Measurements from ENCODE around the gene STT3B.
A peak's percentile ranks its signal among the peaks of the same experiment; 100 is the strongest.
"Not testable (repeated sequence)": the region's sequence is repeated elsewhere in the genome, so short reads cannot be mapped to it uniquely, and the experiment has no call there.

Gene STT3B

DNA sequence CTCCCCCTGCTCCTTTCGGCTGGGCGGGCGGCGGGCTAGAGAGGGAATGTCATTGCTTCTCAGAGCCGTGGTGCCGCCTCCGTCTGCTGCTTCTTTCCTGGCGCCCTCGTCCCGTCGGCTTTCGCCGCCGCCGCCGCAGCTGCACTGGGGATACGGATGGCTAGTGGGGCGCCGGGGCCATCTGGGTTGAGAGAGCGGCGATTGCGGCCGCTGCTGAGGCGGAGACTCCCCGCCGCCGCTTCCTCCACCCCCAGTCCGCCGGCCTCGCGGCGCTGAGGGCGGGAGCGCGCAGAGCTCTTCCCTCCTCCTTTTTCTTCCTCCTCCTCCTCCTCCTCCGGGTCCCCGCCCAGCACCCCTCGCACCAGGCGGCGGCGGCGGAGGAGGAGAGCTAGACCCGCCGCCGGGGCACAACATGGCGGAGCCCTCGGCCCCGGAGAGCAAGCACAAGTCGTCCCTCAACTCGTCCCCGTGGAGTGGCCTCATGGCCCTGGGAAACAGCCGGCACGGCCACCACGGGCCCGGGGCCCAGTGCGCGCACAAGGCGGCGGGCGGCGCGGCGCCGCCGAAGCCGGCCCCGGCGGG, at the start of gene STT3B:
TSS of gene STT3B (plus strand) at position 339 of the 582 bp plus-strand sequence. CDS start at position 413, 74 bp downstream.
- peak; percentile 74 for DNase-seq (ENCODE audit: low read depth in 2 of 2)

DNA sequence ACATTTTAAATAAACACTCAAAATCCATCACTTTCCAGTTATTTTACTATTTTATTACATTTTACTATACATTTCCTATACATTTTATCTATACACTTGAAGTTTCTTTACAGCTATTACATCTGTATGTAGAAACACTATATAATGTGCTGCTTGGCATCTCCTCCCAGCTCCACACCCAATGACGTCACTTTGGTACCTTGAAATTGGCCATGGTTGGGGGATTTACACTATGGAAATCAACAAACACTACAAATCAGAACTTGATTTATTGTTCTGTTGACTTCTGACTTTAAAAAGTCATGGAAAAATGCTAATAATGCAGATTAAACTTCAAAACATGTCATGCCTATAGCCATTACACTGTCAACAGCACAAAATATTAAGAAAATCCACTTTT, 48.9 kb upstream of the STT3B start:
- DNase-seq (ENCODE audit: low read depth in 2 of 2), result no peak

- no peak for DNase-seq (ENCODE audit: low read depth in 2 of 2)
Observed at GRCh38 chr3:31485196-31485595, 47.5 kb upstream of the STT3B start.

DNA sequence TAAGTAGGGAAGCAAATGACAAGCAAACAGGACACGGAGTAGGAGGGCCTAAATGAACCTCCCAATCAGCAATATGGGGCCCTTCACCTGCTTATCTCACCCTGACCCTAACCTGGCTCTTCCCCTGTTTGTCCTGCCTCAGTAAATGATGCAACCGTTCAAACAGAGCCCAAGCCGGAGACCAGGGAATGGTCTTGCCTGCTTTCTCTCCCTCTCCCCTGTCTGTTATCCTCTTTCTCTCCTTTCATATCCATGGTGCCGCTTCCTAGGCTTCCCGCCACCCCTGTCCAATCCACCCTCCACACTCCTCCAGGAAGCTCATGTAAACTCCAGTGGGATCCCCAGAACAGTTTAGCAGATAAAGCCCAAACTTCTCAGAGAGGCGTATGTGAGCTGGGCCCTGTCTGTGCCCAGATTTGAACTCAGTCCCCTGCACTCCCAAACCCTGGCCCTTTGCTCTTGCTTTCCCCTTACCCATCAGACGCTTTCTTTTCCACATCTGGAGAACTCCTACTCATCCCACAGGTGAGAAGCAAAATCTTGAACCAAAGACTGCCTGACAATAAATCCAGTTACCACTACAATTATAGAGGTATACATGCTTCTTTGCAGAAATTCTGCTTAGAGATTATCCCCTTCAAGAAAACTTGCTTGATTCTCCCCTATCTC, 45.7 kb upstream of the STT3B start:
- DNase-seq (ENCODE audit: low read depth in 2 of 2), result no peak

DNA sequence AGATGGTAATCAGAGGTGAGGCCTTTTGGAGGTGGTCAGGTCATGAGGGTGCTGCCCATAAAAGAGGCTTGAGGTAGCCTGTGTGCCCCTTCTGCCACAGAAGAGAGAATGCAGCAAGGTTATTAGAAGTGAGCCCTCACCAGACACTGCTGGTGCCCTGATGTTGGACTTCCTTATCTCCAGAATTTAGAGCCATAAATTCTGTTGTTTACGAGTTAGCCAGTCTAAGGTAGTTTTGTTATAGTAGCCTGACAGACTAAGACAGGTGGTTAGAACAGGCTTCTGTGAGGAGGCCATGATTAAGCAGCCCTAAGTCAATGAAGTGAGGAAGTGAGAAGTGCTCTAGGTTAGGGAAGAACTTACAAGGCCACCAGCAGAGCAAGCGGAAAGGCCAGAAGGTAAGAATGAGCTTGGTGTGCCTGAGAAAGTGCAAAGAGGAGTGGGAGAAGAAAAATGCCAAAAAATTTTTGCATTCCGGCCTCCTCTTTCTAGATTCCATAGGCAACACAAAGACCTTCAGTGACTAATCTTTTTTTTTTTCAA, 44.2 kb upstream of the STT3B start:
- DNase-seq (ENCODE audit: low read depth in 2 of 2), result no peak

- DNase-seq (ENCODE audit: low read depth in 2 of 2), result no peak
Observed at GRCh38 chr3:31490502-31490901, 42.2 kb upstream of the STT3B start.

DNA sequence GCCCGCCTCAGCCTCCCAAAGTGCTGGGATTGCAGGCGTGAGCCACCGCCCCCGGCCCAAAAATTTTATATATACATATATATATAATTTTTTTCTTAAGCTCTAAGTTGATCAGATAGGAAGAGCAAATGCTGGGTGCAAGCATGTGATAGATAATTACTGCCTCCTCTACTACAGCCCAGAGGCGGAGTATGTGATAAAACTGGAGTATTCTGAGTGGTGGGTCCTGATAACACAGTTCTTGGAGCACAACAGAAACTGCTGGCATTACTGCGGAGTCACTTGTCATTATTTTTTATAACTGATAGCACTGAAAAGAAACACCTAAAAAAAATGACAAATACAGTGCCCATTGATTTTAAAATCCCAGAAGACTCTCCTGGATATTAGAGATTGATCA, 41.1 kb upstream of the STT3B start:
- DNase-seq (ENCODE audit: low read depth in 2 of 2), result no peak

DNA sequence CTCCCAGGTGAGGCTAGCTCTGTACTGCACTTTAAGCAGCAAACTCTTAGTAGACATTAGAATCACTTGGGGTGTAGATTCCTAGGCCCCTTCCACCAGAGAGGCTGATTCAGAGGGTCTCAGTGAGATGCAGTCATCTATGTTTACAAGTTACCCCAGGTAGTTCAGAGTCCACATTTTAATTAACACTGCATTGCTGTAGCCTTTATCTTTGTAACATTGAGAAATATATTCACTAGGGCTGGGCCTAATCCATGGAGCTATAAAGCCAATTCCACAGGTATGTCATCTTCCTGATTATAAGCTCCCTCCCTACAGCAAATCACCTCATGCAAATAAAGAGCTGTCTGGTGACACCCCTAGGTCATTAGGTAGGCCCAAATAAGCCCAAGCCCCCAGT, 39.6 kb upstream of the STT3B start:
- DNase-seq (ENCODE audit: low read depth in 2 of 2), result no peak

DNA sequence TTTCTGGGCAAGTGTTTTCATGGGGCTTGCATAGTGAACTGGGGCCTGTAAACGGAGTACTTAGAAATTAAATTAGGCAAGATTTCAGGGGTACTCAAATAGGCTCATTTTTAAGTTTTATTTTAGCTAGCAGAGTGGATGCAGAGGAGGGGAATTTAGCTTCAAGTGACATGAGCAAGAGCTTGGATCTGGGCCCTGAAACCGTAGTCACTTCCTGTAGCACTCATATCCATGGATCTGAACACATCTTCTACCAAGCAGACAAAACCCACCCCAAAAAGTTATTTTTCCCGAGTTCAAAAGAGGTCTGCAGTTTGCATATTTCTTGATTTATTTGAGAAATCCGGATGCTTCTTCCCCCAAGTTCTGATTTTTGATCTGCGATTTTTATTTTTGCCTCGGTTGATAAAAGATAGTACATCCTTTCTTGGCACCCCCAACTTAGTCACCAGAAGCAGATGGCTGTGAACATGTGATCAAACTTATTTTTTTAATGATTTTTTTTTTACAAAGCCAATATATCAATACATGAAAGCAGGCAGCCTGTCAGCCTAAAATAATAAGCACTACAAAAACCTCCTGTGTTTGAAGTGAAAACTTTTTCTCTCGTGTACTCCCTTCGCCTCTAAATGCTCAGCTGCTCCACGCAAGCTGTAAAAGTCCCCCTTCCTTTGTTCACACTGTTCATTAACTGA, 36.6 kb upstream of the STT3B start:
- no peak for DNase-seq (ENCODE audit: low read depth in 2 of 2)

- no peak for DNase-seq (ENCODE audit: low read depth in 2 of 2)
Observed at GRCh38 chr3:31498791-31499190, 33.9 kb upstream of the STT3B start.

- DNase-seq (ENCODE audit: low read depth in 2 of 2), result no peak
Observed at GRCh38 chr3:31499281-31499680, 33.4 kb upstream of the STT3B start.

DNA sequence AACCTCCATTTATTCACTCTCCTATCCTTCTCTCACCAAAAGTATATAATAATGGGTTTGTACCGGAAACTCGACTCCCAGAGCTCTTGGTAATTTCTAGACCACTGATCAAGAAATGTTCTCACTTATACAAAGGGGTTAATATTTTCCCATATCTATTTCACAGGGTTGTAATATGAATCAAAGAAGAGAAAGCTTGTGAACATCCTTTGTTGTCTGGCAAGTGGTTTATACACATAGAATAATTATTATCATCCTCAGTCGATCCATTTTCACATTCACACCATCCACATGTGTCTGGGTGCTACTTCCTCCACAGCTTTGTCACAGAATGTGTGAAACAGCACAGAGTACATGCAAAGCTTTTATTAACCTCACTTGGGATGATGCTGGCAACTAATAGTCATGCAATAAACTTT, 29.9 kb upstream of the STT3B start:
- no peak for DNase-seq (ENCODE audit: low read depth in 2 of 2)

- no peak for DNase-seq (ENCODE audit: low read depth in 2 of 2)
Observed at GRCh38 chr3:31503456-31503855, 29.3 kb upstream of the STT3B start.

- no peak for DNase-seq (ENCODE audit: low read depth in 2 of 2)
Observed at GRCh38 chr3:31504230-31504629, 28.5 kb upstream of the STT3B start.

GRCh38 chr3:31505371-31506048, 27.2 kb upstream of the STT3B start:
- DNase-seq (ENCODE audit: low read depth in 2 of 2), result no peak

GRCh38 chr3:31506515-31506914, 26.2 kb upstream of the STT3B start:
- DNase-seq (ENCODE audit: low read depth in 2 of 2), result not testable (repeated sequence)

DNA sequence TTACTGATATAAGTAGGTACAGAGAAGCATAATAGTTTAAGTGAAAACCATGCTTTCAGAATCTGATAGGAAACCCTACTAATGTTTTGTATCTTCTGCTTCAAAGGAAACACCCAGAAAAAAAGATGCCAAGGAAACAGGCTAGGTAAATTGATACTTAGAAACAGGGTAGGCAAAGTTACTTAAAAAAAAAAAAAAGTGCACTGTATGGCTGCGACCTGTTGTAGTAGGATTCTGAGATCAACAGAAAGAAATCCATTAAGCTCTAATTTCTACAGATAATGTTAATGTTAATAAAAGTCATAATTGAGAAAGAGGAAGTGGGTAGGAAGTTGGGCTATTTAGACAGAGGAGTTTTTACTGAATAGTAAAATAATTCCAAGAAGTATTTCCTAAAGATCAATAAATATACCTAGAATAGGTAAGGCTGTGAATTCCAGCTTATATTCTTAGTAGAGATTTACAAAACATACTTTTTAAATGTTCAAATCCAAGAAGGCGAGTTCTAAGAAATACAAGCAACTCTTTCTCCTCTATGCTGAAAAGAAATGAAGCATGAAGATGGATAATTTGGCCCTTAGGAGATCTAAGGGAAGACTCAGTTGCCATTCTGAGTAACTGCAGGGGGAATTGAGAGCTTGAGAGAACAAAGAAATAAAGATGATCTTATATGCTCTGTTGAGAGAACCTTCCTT, 24.1 kb upstream of the STT3B start:
- DNase-seq (ENCODE audit: low read depth in 2 of 2), result no peak

DNA sequence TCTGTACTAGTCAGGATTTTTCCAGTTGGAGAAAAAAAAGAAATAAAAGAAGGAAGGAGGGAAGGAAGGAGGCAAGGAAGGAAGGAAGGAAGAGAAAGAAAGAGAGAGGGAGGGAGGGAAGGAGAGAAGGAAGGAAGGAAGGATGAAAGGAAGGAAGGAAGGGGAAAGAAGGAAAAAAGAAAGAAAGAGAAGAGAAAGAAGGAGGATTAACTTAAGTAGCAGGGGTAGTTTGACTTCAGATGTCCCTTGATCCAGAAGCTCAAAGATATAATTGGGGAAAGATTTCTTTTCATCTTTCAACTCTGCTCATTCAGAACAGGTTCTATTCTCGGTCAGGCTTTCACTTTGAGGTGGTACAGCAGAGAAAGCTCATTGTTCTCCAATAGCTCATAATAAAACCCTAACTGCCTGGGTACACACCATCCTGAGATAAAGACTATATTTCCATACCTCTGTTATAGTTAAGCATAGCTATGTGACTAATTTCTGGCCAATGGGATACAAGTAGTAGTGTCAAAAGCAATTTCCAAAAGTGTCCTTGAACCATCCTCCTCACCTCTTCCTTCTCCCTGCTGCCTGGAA, 23.5 kb upstream of the STT3B start:
- DNase-seq (ENCODE audit: low read depth in 2 of 2), result no peak

DNA sequence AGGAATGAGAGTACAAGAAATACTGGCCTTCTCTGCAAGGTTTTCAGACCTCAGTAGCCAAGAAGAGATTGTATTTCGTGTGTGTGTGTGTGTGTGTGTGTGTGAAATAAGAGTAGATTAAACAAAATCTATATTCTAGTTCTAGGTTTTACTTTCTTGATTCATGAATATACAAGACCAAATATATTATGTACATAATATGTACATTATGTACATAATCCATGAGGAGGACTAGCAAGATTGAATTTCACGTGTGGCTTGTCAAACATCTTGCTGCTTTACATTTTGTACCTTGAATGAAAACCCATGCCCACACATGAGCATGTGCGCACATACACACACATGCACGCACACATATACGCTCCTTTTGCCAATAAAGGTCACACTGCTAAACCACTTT, 18.2 kb upstream of the STT3B start:
- DNase-seq (ENCODE audit: low read depth in 2 of 2), result no peak

GRCh38 chr3:31515486-31516284, 17.0 kb upstream of the STT3B start:
- no peak for DNase-seq (ENCODE audit: low read depth in 2 of 2)

GRCh38 chr3:31516757-31517156, 16.0 kb upstream of the STT3B start:
- DNase-seq (ENCODE audit: low read depth in 2 of 2), result no peak

Measured in activated CD8-positive, alpha-beta memory T cell treated with anti-CD3 and anti-CD28 coated beads for 4 hours (primary cell).